H9 (cell line): Measurements from ENCODE around the gene UNC5C. TPM values are rescaled to one million over a fixed set of nuclear protein-coding genes. Genes with fewer than 3 reads are reported as not detected.
A peak's percentile ranks its signal among the peaks of the same experiment; 100 is the strongest.

Source experiments
- DNase-seq: peaks from one replicate; pipeline ENCODE4 v3.0.0-alpha.2; 2017
- H2AFZ ChIP-seq: one replicate; pipeline ENCODE4 v1.6.1; 2013; ENCODE audit warnings: mild to moderate bottlenecking, low read length, control low read depth, moderate library complexity
- H2AK5ac ChIP-seq: 2 replicates; pipeline ENCODE4 v1.6.1; 2013; ENCODE audit warnings: low read length, control low read depth, mixed read lengths; ENCODE audit not compliant: insufficient read length
- H2BK120ac ChIP-seq: one replicate; pipeline ENCODE4 v1.6.1; 2013; ENCODE audit warnings: low read depth, mild to moderate bottlenecking, low read length, control low read depth, inconsistent platforms; ENCODE audit not compliant: poor library complexity, severe bottlenecking
- H2BK12ac ChIP-seq: 2 replicates; pipeline ENCODE4 v1.6.1; 2013; ENCODE audit warnings: low read length, control low read depth, mixed read lengths, low read depth; ENCODE audit not compliant: insufficient read length
- H2BK15ac ChIP-seq: 2 replicates; pipeline ENCODE4 v1.6.1; 2013; ENCODE audit warnings: low read depth, low read length, control low read depth
- H2BK20ac ChIP-seq: one replicate; pipeline ENCODE4 v1.6.1; 2013; ENCODE audit warnings: low read depth, mild to moderate bottlenecking, low read length, control low read depth, inconsistent platforms; ENCODE audit not compliant: poor library complexity, severe bottlenecking
- H2BK5ac ChIP-seq: 2 replicates; pipeline ENCODE4 v1.6.1; 2013; ENCODE audit warnings: low read length, control low read depth, mixed read lengths; ENCODE audit not compliant: insufficient read length
- H3K14ac ChIP-seq: 2 replicates; pipeline ENCODE4 v1.6.1; 2013; ENCODE audit warnings: low read length, control low read depth; ENCODE audit not compliant: insufficient read depth
- H3K18ac ChIP-seq: 2 replicates; pipeline ENCODE4 v1.6.1; 2013; ENCODE audit warnings: low read depth, mild to moderate bottlenecking, mixed read lengths, low read length, control low read depth; ENCODE audit not compliant: insufficient read length
- H3K23ac ChIP-seq: 2 replicates; pipeline ENCODE4 v1.6.1; 2013; ENCODE audit warnings: low read length, control low read depth, mixed read lengths, low read depth; ENCODE audit not compliant: insufficient read length
- H3K23me2 ChIP-seq: 2 replicates; pipeline ENCODE4 v1.6.1; 2013; ENCODE audit warnings: low read depth, mild to moderate bottlenecking, mixed read lengths, low read length, control low read depth; ENCODE audit not compliant: insufficient read length, poor library complexity, severe bottlenecking
- H3K27ac ChIP-seq: 2 replicates; pipeline ENCODE4 v1.5.1; 2013; ENCODE audit warnings: low read length, control low read depth, mixed read lengths, low read depth; ENCODE audit not compliant: insufficient read length
- H3K27me3 ChIP-seq: 2 replicates; pipeline ENCODE4 v1.6.1; 2013; ENCODE audit warnings: low read length, control low read depth, inconsistent platforms; ENCODE audit not compliant: insufficient read depth
- H3K4ac ChIP-seq: 2 replicates; pipeline ENCODE4 v1.6.1; 2013; ENCODE audit warnings: low read depth, mild to moderate bottlenecking, control low read depth, inconsistent platforms, low read length, moderate library complexity
- H3K4me1 ChIP-seq: 2 replicates; pipeline ENCODE4 v1.6.1; 2013; ENCODE audit warnings: low read length, control low read depth, inconsistent platforms; ENCODE audit not compliant: insufficient read depth
- H3K4me2 ChIP-seq: 2 replicates; pipeline ENCODE4 v1.6.1; 2013; ENCODE audit warnings: low read length, control low read depth, mixed read lengths; ENCODE audit not compliant: insufficient read length, insufficient read depth
- H3K56ac ChIP-seq: 2 replicates; pipeline ENCODE4 v1.6.1; 2013; ENCODE audit warnings: low read depth, mild to moderate bottlenecking, mixed read lengths, low read length, control low read depth; ENCODE audit not compliant: insufficient read length
- H3K79me1 ChIP-seq: 2 replicates; pipeline ENCODE4 v1.6.1; 2013; ENCODE audit warnings: low read depth, mild to moderate bottlenecking, moderate library complexity, low read length, control low read depth, inconsistent platforms; ENCODE audit not compliant: insufficient read depth, poor library complexity, severe bottlenecking
- H3K79me2 ChIP-seq: 2 replicates; pipeline ENCODE4 v1.6.1; 2013; ENCODE audit warnings: low read length, control low read depth, inconsistent platforms; ENCODE audit not compliant: insufficient read depth
- H3K9ac ChIP-seq: 2 replicates; pipeline ENCODE4 v1.6.1; 2013; ENCODE audit warnings: low read length, control low read depth, mixed read lengths; ENCODE audit not compliant: insufficient read length; ENCODE audit errors: extremely low read depth
- H3K9me3 ChIP-seq: one replicate; pipeline ENCODE4 v1.6.1; 2013; ENCODE audit warnings: low read depth, low read length, inconsistent platforms; ENCODE audit not compliant: control insufficient read depth
- H3T11ph ChIP-seq: one replicate; pipeline ENCODE4 v1.6.1; 2013; ENCODE audit warnings: mild to moderate bottlenecking, low read length, control low read depth, inconsistent platforms
- H4K20me1 ChIP-seq: one replicate; pipeline ENCODE4 v1.6.1; 2013; ENCODE audit not compliant: control insufficient read depth, insufficient read length, insufficient read depth
- H4K5ac ChIP-seq: 2 replicates; pipeline ENCODE4 v1.6.1; 2013; ENCODE audit warnings: low read depth, mild to moderate bottlenecking, mixed read lengths, low read length, control low read depth; ENCODE audit not compliant: insufficient read length
- H4K8ac ChIP-seq: replicated peaks from 2 replicates; pipeline ENCODE4 v1.6.1; 2013; ENCODE audit warnings: low read length, control low read depth, mixed read lengths, low read depth; ENCODE audit not compliant: insufficient read length
- H4K91ac ChIP-seq: 2 replicates; pipeline ENCODE4 v1.6.1; 2013; ENCODE audit warnings: low read depth, mild to moderate bottlenecking, moderate library complexity, mixed read lengths, low read length, control low read depth; ENCODE audit not compliant: insufficient read length
- H3K27ac Mint-ChIP-seq, 3 experiments: 2 replicates in 2 of 3; 3 replicates in 1 of 3; pipeline ENCODE4 v1.8.0; 2020 to 2021; ENCODE audit warnings: mixed read lengths in 3 of 3, mild to moderate bottlenecking in 1 of 3, moderate library complexity in 1 of 3
- H3K27me3 Mint-ChIP-seq: 2 replicates; pipeline ENCODE4 v1.8.0; 2021; ENCODE audit warnings: low read depth, mild to moderate bottlenecking, moderate library complexity, mixed read lengths
- H3K36me3 Mint-ChIP-seq, 3 experiments: 2 replicates in 2 of 3; 3 replicates in 1 of 3; pipeline ENCODE4 v1.8.0; 2020 to 2021; ENCODE audit warnings: low read depth in 3 of 3, mixed read lengths in 3 of 3; ENCODE audit not compliant: insufficient read depth in 1 of 3
- H3K4me1 Mint-ChIP-seq, 2 experiments: 2 replicates each; pipeline ENCODE4 v1.8.0; 2020; ENCODE audit warnings: mixed read lengths in 2 of 2
- H3K4me3 Mint-ChIP-seq, 2 experiments: 2 replicates in 1 of 2; 3 replicates in 1 of 2; pipeline ENCODE4 v1.8.0; 2020 to 2021; ENCODE audit warnings: mild to moderate bottlenecking in 2 of 2, mixed read lengths in 2 of 2, moderate library complexity in 1 of 2
- H3K9me3 Mint-ChIP-seq, 2 experiments: 2 replicates in 1 of 2; 3 replicates in 1 of 2; pipeline ENCODE4 v1.8.0; 2020; ENCODE audit warnings: mild to moderate bottlenecking in 2 of 2, mixed read lengths in 2 of 2, moderate library complexity in 1 of 2
- WGBS: extraction: QIAGEN DNeasy Blood & Tissue Kit; methylation state at CpG from one replicate; pipeline ENCODE4 v1.1.7; 2013; ENCODE audit warnings: missing lambda C conversion rate, low lambda C conversion rate, mixed read lengths; ENCODE audit not compliant: insufficient read length; ENCODE audit errors: extremely low coverage; 5-methylcytosine and 5-hydroxymethylcytosine counted together
- long read RNA-seq: library from polyadenylated mRNA; unstranded; transcript quantifications from one replicate; pipeline ENCODE4 v2.0.0, GENCODE V29; 2020
- total RNA-seq: library from RNA; stranded (reverse); gene quantifications from 2 replicates; pipeline ENCODE4 v1.2.1, GENCODE V29; 2021
- TF ChIP-seq, protein P1 (sequence below): fragments of 200-600 bp; sonication (generic); conservative IDR thresholded peaks from 3 replicates; pipeline ENCODE4 v1.8.0; 2021; ENCODE audit warnings: antibody characterized with exemption, mild to moderate bottlenecking

Gene UNC5C
- not detected in 2 replicates for total RNA-seq
- long read RNA-seq = 0 reads

DNA sequence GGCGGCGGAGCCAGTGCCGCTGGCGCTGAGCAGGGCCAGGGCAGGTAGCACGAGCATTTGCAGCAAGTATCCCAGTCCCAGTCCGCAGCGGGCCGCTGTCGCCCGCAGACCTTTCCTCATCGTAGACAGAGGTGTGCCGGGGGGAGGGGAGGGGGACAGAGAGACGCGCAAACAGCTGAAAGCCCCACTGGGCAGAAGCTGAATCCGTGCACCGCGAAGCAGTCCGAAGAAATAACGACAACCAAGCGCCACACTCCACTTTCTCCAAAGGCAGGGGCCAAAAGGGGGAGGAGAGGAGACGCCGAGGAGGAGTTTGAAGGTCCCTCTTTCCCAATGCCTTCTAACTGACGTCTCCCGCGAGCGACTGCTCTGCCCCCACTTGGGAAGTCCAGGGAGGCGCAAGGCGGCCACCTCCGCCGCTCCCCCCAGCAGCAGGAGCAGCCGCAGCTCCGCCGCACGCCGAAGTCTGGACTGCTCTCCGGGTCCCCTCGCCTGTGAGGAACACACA, at the start of gene UNC5C:
TSS of gene UNC5C (minus strand) at position 236 of the 508 bp plus-strand sequence.
- Histone ChIP-seq H3K4me1 (no peaks in the 10 kb centered on the region), H2BK12ac (no peak within 1 kb of the TSS), H2BK20ac (no peak within 1 kb of the TSS), H4K8ac (no peak within 1 kb of the TSS), H3K27me3 (peaks cover 20% of the 10 kb centered on the region; the same call in 1 of the 2 replicates), H3K23me2 (peaks cover 30% of the 10 kb centered on the region), H3K18ac (no peak within 1 kb of the TSS), H4K5ac (no peak within 1 kb of the TSS), H3K4ac (no peak within 1 kb of the TSS), H2AK5ac (no peak within 1 kb of the TSS), H2AFZ (peak within 1 kb of the TSS; percentile 29), H4K20me1 (no peaks in the 10 kb centered on the region), H3K56ac (no peak within 1 kb of the TSS), H2BK120ac (no peak within 1 kb of the TSS), H3K27ac (no peak within 1 kb of the TSS), H3K9ac (no peak within 1 kb of the TSS), H4K91ac (no peak within 1 kb of the TSS), H3K4me2 (peak within 1 kb of the TSS; percentile 99), H3T11ph (no peak within 1 kb of the TSS), H3K14ac (no peak within 1 kb of the TSS; the same call in 1 of the 2 replicates), H2BK5ac (no peak within 1 kb of the TSS), H2BK15ac (no peak within 1 kb of the TSS), H3K9me3 (no peaks in the 10 kb centered on the region), H3K23ac (no peak within 1 kb of the TSS), H3K79me1 (no peaks in the 10 kb centered on the region), H3K79me2 (no peaks in the 10 kb centered on the region)
- TF ChIP-seq, protein P1, sequence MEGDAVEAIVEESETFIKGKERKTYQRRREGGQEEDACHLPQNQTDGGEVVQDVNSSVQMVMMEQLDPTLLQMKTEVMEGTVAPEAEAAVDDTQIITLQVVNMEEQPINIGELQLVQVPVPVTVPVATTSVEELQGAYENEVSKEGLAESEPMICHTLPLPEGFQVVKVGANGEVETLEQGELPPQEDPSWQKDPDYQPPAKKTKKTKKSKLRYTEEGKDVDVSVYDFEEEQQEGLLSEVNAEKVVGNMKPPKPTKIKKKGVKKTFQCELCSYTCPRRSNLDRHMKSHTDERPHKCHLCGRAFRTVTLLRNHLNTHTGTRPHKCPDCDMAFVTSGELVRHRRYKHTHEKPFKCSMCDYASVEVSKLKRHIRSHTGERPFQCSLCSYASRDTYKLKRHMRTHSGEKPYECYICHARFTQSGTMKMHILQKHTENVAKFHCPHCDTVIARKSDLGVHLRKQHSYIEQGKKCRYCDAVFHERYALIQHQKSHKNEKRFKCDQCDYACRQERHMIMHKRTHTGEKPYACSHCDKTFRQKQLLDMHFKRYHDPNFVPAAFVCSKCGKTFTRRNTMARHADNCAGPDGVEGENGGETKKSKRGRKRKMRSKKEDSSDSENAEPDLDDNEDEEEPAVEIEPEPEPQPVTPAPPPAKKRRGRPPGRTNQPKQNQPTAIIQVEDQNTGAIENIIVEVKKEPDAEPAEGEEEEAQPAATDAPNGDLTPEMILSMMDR = no peak
- H3K4me3 Mint-ChIP-seq = peak within 1 kb of the TSS; percentile 75 to 97
- H3K9me3 Mint-ChIP-seq = no peaks in the 10 kb centered on the region
- H3K4me1 Mint-ChIP-seq = peaks cover 22 to 29% of the 10 kb centered on the region in 2 experiments
- peak; percentile 78 for DNase-seq
- peaks cover 76% of the 10 kb centered on the region for H3K27me3 Mint-ChIP-seq
- no peaks in the 10 kb centered on the region; a peak in 1 of 7 replicates for H3K36me3 Mint-ChIP-seq
- no peak within 1 kb of the TSS; a peak in 1 of 7 replicates for H3K27ac Mint-ChIP-seq
- no CpG with 5 or more reads among the region's 37 CpGs for WGBS
